Fibroblast of the aortic adventitia (primary cell): Measurements from ENCODE around the gene TNFRSF18. TPM values are rescaled to one million over a fixed set of nuclear protein-coding genes. Genes with fewer than 3 reads are reported as not detected.

Experiments
- DNase-seq: peaks from one replicate; pipeline ENCODE4 v3.0.0-alpha.2; 2010; ENCODE audit warnings: low read depth
- H3K4me3 ChIP-seq: 2 replicates; pipeline ENCODE4 v1.5.1; 2011; ENCODE audit warnings: low read depth, mild to moderate bottlenecking, control low read depth, low read length, moderate library complexity
- CTCF ChIP-seq: IDR thresholded peaks from 2 replicates; pipeline ENCODE4 v1.5.1; 2011; ENCODE audit warnings: mild to moderate bottlenecking, low read length, control low read depth, inconsistent platforms; ENCODE audit not compliant: insufficient read depth
- total RNA-seq: library from RNA; depleted of rRNA; stranded (reverse); fragments of >200 nt; gene quantifications from 2 replicates; pipeline ENCODE4 v1.2.3, GENCODE V29; 2012; ENCODE audit warnings: low replicate concordance

Gene TNFRSF18
- total RNA-seq, 1 donor: not detected

- TF ChIP-seq CTCF: no peak
- no peak overlapping the region for H3K4me3 ChIP-seq
- DNase-seq: no peak
Measured at GRCh38 chr1:1173061-1173792, 33.2 kb downstream of the TNFRSF18 start.

GRCh38 chr1:1171546-1172340 is 34.6 kb downstream of the TNFRSF18 start:
- no peak for DNase-seq
- no peak overlapping the region for H3K4me3 ChIP-seq
- no peak for TF ChIP-seq CTCF

GRCh38 chr1:1171161-1171545 is 35.2 kb downstream of the TNFRSF18 start:
- no peak overlapping the region for H3K4me3 ChIP-seq
- no peak for DNase-seq
- TF ChIP-seq CTCF: no peak

GRCh38 chr1:1170215-1171091 is 35.9 kb downstream of the TNFRSF18 start:
- TF ChIP-seq CTCF: no peak
- H3K4me3 ChIP-seq: no peak overlapping the region
- no peak for DNase-seq

- no peak for TF ChIP-seq CTCF
- DNase-seq: no peak
- H3K4me3 ChIP-seq: no peak overlapping the region
Measured at GRCh38 chr1:1169429-1170214, 36.8 kb downstream of the TNFRSF18 start.
